ENCODE results near the gene SPATA13. TPM values are rescaled to one million over a fixed set of nuclear protein-coding genes. Genes with fewer than 3 reads are reported as not detected.

SPATA13 gene
- total and polyA plus RNA-seq, 2 experiments from 2014 or later = 12.4 to 19.4 TPM

GRCh38 chr13:24122569-24122968 lies 38.0 kb upstream of the SPATA13 start:
- Histone ChIP-seq H2AFZ (no peak overlapping the region), H3K9me2 (replicated peaks; ENCODE audit: insufficient read depth) (no peaks in the 10 kb centered on the region), H3K4me3 (no peak overlapping the region), H3K4me2 (no peak overlapping the region), H3K36me3 (replicated peaks; ENCODE audit: insufficient read depth, low read depth) (no peaks in the 10 kb centered on the region), H3K4me1 (ENCODE audit: insufficient read depth) (peaks cover 11% of the 10 kb centered on the region), H3K27ac (no peak overlapping the region), H3K79me2 (no peaks in the 10 kb centered on the region), H3K9me3 (ENCODE audit: low read depth) (no peaks in the 10 kb centered on the region), H3K27me3 (no peaks in the 10 kb centered on the region), H4K20me1 (ENCODE audit: insufficient read depth, poor library complexity, severe bottlenecking) (no peaks in the 10 kb centered on the region)
- no peak for TF ChIP-seq EZH2 (IDR thresholded peaks at IDR 0.05; ENCODE audit: borderline replicate concordance)
- TF ChIP-seq EZH2phosphoT487 (IDR thresholded peaks at IDR 0.05; ENCODE audit: low read depth, severe bottlenecking, unreplicated experiment) = no peak
- TF ChIP-seq, protein P1, sequence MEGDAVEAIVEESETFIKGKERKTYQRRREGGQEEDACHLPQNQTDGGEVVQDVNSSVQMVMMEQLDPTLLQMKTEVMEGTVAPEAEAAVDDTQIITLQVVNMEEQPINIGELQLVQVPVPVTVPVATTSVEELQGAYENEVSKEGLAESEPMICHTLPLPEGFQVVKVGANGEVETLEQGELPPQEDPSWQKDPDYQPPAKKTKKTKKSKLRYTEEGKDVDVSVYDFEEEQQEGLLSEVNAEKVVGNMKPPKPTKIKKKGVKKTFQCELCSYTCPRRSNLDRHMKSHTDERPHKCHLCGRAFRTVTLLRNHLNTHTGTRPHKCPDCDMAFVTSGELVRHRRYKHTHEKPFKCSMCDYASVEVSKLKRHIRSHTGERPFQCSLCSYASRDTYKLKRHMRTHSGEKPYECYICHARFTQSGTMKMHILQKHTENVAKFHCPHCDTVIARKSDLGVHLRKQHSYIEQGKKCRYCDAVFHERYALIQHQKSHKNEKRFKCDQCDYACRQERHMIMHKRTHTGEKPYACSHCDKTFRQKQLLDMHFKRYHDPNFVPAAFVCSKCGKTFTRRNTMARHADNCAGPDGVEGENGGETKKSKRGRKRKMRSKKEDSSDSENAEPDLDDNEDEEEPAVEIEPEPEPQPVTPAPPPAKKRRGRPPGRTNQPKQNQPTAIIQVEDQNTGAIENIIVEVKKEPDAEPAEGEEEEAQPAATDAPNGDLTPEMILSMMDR (IDR thresholded peaks at IDR 0.05; ENCODE audit: poor library complexity) = no peak
- 83% methylated on average over 5 of the region's 5 CpGs for WGBS (ENCODE audit: low lambda C conversion rate, missing lambda C conversion rate)
- DNase-seq (ENCODE audit: low spot score) = no peak

GRCh38 chr13:24123761-24124160 lies 36.8 kb upstream of the SPATA13 start:
- 78% methylated on average over 2 of the region's 2 CpGs for WGBS (ENCODE audit: low lambda C conversion rate, missing lambda C conversion rate)
- H3K9me3 ChIP-seq (ENCODE audit: low read depth) = no peaks in the 10 kb centered on the region
- DNase-seq (ENCODE audit: low spot score) = no peak

DNA sequence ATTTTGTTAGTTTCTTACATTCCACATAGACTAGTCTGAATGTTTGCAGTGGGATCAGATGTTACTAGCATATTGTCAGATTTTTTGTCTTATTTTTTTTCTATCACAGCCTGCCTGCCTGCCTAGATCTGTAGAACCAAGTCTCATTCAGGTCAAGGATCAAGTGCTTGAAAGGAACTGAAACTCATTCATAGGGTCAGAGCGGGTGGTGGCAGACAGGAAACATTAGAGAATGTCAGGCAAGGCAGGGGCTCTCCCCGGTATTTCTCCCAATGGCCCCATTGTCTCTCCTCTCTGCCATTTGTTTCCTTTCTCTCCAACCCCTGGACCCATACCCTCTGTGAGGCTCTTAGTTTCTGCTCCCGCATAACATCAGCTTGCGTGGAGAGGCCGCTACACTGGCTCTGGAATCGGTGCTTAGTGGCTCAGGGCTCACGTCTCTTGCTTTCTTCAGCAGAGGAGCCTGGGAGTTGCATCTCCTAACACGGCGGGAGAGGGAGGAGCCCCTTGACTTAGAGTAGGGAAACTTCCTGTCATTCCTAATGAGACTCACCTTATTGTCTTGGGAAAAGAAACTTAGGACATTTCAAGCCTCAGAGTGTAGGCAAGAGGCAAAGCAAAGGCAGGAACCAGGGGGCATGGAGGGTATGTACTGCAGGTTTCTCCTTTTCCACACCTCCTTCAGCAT lies 35.6 kb upstream of the SPATA13 start:
- no peak overlapping the region for H3K4me2 ChIP-seq
- H4K20me1 ChIP-seq (ENCODE audit: insufficient read depth, poor library complexity, severe bottlenecking) = no peaks in the 10 kb centered on the region
- H3K4me1 ChIP-seq (ENCODE audit: insufficient read depth) = peaks cover 16% of the 10 kb centered on the region
- H3K4me3 ChIP-seq = no peak overlapping the region
- TF ChIP-seq, protein P1 (IDR thresholded peaks at IDR 0.05; ENCODE audit: poor library complexity) = no peak
- TF ChIP-seq EZH2phosphoT487 (IDR thresholded peaks at IDR 0.05; ENCODE audit: low read depth, severe bottlenecking, unreplicated experiment) (no peak), EZH2 (IDR thresholded peaks at IDR 0.05; ENCODE audit: borderline replicate concordance) (no peak)
- no peak overlapping the region for H2AFZ ChIP-seq
- DNase-seq (ENCODE audit: low spot score) = no peak
- H3K9me3 ChIP-seq (ENCODE audit: low read depth) = no peaks in the 10 kb centered on the region
- H3K27ac ChIP-seq = no peak overlapping the region
- H3K36me3 ChIP-seq (replicated peaks; ENCODE audit: insufficient read depth, low read depth) = no peaks in the 10 kb centered on the region
- WGBS (ENCODE audit: low lambda C conversion rate, missing lambda C conversion rate) = 82% methylated on average over 9 of the region's 9 CpGs
- no peaks in the 10 kb centered on the region for H3K79me2 ChIP-seq
- no peaks in the 10 kb centered on the region for H3K27me3 ChIP-seq
- H3K9me2 ChIP-seq (replicated peaks; ENCODE audit: insufficient read depth) = no peaks in the 10 kb centered on the region

More at GRCh38 chr13:24123761-24124160, 36.8 kb upstream of the SPATA13 start:
- Histone ChIP-seq H3K27me3 (no peaks in the 10 kb centered on the region), H3K4me2 (no peak overlapping the region), H3K9me2 (replicated peaks; ENCODE audit: insufficient read depth) (no peaks in the 10 kb centered on the region), H3K4me3 (no peak overlapping the region), H2AFZ (no peak overlapping the region), H3K79me2 (no peaks in the 10 kb centered on the region), H3K4me1 (ENCODE audit: insufficient read depth) (peaks cover 13% of the 10 kb centered on the region), H4K20me1 (ENCODE audit: insufficient read depth, poor library complexity, severe bottlenecking) (no peaks in the 10 kb centered on the region), H3K27ac (no peak overlapping the region), H3K36me3 (replicated peaks; ENCODE audit: insufficient read depth, low read depth) (no peaks in the 10 kb centered on the region)
- TF ChIP-seq EZH2phosphoT487 (IDR thresholded peaks at IDR 0.05; ENCODE audit: low read depth, severe bottlenecking, unreplicated experiment) (no peak), EZH2 (IDR thresholded peaks at IDR 0.05; ENCODE audit: borderline replicate concordance) (no peak)
- TF ChIP-seq, protein P1 (IDR thresholded peaks at IDR 0.05; ENCODE audit: poor library complexity) = no peak
